C4-2B (cell line): ENCODE results near the gene SETBP1.

Experiments used
- H3K27ac ChIP-seq: fragments of 450-650 bp; 2 replicates; pipeline ENCODE4 v1.5.1; 2017
- CTCF ChIP-seq: fragments of 450-650 bp; conservative IDR thresholded peaks from 2 replicates; pipeline ENCODE4 v1.5.1; 2017; ENCODE audit warnings: mild to moderate bottlenecking
- ZFX ChIP-seq: fragments of 450-650 bp; IDR thresholded peaks from 2 replicates; pipeline ENCODE4 v1.6.1; 2017

The SETBP1 gene

GRCh38 chr18:44733069-44733753 lies 52.5 kb downstream of the SETBP1 start:
- no peak for TF ChIP-seq CTCF
- TF ChIP-seq ZFX, result no peak
- H3K27ac ChIP-seq, result peak overlapping the region; percentile 37; the same call in 1 of the 2 replicates

- no peak overlapping the region; the same call in 1 of the 2 replicates for H3K27ac ChIP-seq
- TF ChIP-seq CTCF (no peak), ZFX (no peak)
These were observed 53.2 kb downstream of the SETBP1 start for GRCh38 chr18:44733754-44734465.

GRCh38 chr18:44735096-44735495 lies 54.4 kb downstream of the SETBP1 start:
- H3K27ac ChIP-seq, result no peak overlapping the region
- TF ChIP-seq ZFX, result no peak
- no peak for TF ChIP-seq CTCF

GRCh38 chr18:44736664-44737380 lies 56.1 kb downstream of the SETBP1 start:
- H3K27ac ChIP-seq, result no peak overlapping the region
- TF ChIP-seq CTCF (no peak), ZFX (no peak)

GRCh38 chr18:44737623-44738022 lies 56.9 kb downstream of the SETBP1 start:
- no peak for TF ChIP-seq ZFX
- no peak for TF ChIP-seq CTCF
- no peak overlapping the region for H3K27ac ChIP-seq

- no peak overlapping the region for H3K27ac ChIP-seq
- TF ChIP-seq ZFX, result no peak
These were observed 59.3 kb downstream of the SETBP1 start for GRCh38 chr18:44740000-44740399.

GRCh38 chr18:44741085-44741484 lies 60.4 kb downstream of the SETBP1 start:
- no peak overlapping the region for H3K27ac ChIP-seq
- TF ChIP-seq ZFX (no peak), CTCF (no peak)
